Endothelial cell of umbilical vein (primary cell): ENCODE data around the gene TCF7L2. TPM values are rescaled to one million over a fixed set of nuclear protein-coding genes. Genes with fewer than 3 reads are reported as not detected.

Source experiments
- BruUV-seq: library from RNA; stranded (reverse); fragments of 400-500 nt; replicated peaks from 2 replicates; lab custom pipeline; 2021; lab: Mats Ljungman, UMichigan
- CTCF ChIA-PET: fragments of 300-600, 350-600 bp; sonication (Branson Sonifier 250); formaldehyde crosslinking; loops from one replicate; lab custom pipeline; 2021; ENCODE audit warnings: antibody characterized with exemption, inconsistent platforms; lab: Charles Lee
- POLR2A ChIA-PET: fragments of 300-600, 350-600 bp; sonication (Branson Sonifier 250); formaldehyde crosslinking; loops from one replicate; lab custom pipeline; 2021; ENCODE audit warnings: antibody characterized with exemption, inconsistent platforms; lab: Charles Lee
- DNase-seq: peaks from one replicate; pipeline ENCODE4 v3.0.0-alpha.2; 2011; ENCODE audit warnings: low read depth, low spot score
- FAIRE-seq: peaks from 2 replicates; lab custom pipeline; 2011; peaks lifted over from hg19 to GRCh38; lab: Jason Lieb, UNC
- H2AFZ ChIP-seq: 2 replicates; pipeline ENCODE4 v1.6.0; 2012; ENCODE audit warnings: low read depth, low read length, control low read depth, inconsistent platforms
- H3K27ac ChIP-seq: 2 replicates; pipeline ENCODE4 v1.5.1; 2011; ENCODE audit warnings: low read depth, mild to moderate bottlenecking, control low read depth, low read length, moderate library complexity; ENCODE audit not compliant: insufficient read depth
- H3K27me3 ChIP-seq, 2 experiments: 2 replicates each; pipeline versions ENCODE4 v1.6.0 to v1.6.1; 2011; ENCODE audit warnings: low read length in 2 of 2, mixed read lengths in 1 of 2; ENCODE audit not compliant: control insufficient read depth in 2 of 2, insufficient read depth in 2 of 2
- H3K36me3 ChIP-seq, 2 experiments: 2 replicates in 1 of 2; 3 replicates in 1 of 2; pipeline ENCODE4 v1.5.1; 2011; ENCODE audit warnings: low read length in 2 of 2, mild to moderate bottlenecking in 1 of 2, moderate library complexity in 1 of 2; ENCODE audit not compliant: control insufficient read depth in 2 of 2, insufficient read depth in 2 of 2; ENCODE audit errors: extremely low read depth in 1 of 2
- H3K4me1 ChIP-seq: 3 replicates; pipeline ENCODE4 v1.5.1; 2011; ENCODE audit warnings: mild to moderate bottlenecking, low read length; ENCODE audit not compliant: control insufficient read depth, insufficient read depth; ENCODE audit errors: extremely low read depth
- H3K4me2 ChIP-seq: 2 replicates; pipeline ENCODE4 v1.6.1; 2011; ENCODE audit warnings: low read length, control low read depth, mixed read lengths; ENCODE audit not compliant: insufficient read depth
- H3K4me3 ChIP-seq, 3 experiments: fragments of 200-600 bp in 1 of 3; sonication (generic), shearing (Covaris generic) in 1 of 3; replicated peaks in 1 of 3; 2 replicates each; pipeline ENCODE4 v1.5.1; 2011 to 2016; ENCODE audit warnings: control low read depth in 3 of 3, low read length in 3 of 3, mild to moderate bottlenecking in 2 of 3, inconsistent platforms in 1 of 3, low read depth in 1 of 3, moderate library complexity in 1 of 3; ENCODE audit not compliant: insufficient read depth in 1 of 3
- H3K79me2 ChIP-seq: 2 replicates; pipeline ENCODE4 v1.6.0; 2012; ENCODE audit warnings: low read length, inconsistent platforms; ENCODE audit not compliant: control insufficient read depth, insufficient read depth
- H3K9ac ChIP-seq: replicated peaks from 2 replicates; pipeline ENCODE3; 2011; ENCODE audit warnings: low read length, control low read depth; ENCODE audit not compliant: insufficient read depth; ENCODE audit errors: extremely low read depth
- H3K9me1 ChIP-seq: replicated peaks from 3 replicates; pipeline ENCODE4 v1.6.0; 2011; ENCODE audit warnings: mild to moderate bottlenecking, low read length; ENCODE audit not compliant: control insufficient read depth, insufficient read depth; ENCODE audit errors: extremely low read depth
- H3K9me3 ChIP-seq: replicated peaks from 2 replicates; pipeline ENCODE4 v1.5.1; 2012; ENCODE audit warnings: low read length, inconsistent platforms; ENCODE audit not compliant: control insufficient read depth, insufficient read depth
- H4K20me1 ChIP-seq: replicated peaks from 2 replicates; pipeline ENCODE3; 2011; ENCODE audit warnings: mild to moderate bottlenecking, low read length; ENCODE audit not compliant: control insufficient read depth, insufficient read depth; ENCODE audit errors: extremely low read depth
- EZH2 ChIP-seq: IDR thresholded peaks from 2 replicates; pipeline ENCODE4 v1.6.1; 2012; ENCODE audit warnings: borderline replicate concordance, low read depth, mild to moderate bottlenecking, moderate library complexity, low read length, inconsistent platforms; ENCODE audit not compliant: severe bottlenecking
- FOS ChIP-seq: IDR thresholded peaks from 2 replicates; pipeline ENCODE4 v1.6.1; 2011; ENCODE audit warnings: mild to moderate bottlenecking, low read length, moderate library complexity, borderline replicate concordance; ENCODE audit not compliant: insufficient read depth
- GATA2 ChIP-seq: IDR thresholded peaks from 2 replicates; pipeline ENCODE4 v1.7.0; 2011; ENCODE audit warnings: low read depth, mild to moderate bottlenecking, moderate library complexity, mixed read lengths, low read length; ENCODE audit not compliant: insufficient read length, insufficient read depth
- JUN ChIP-seq: IDR thresholded peaks from 2 replicates; pipeline ENCODE4 v1.6.1; 2011; ENCODE audit warnings: borderline replicate concordance, low read depth; ENCODE audit not compliant: insufficient read length, insufficient read depth
- MAX ChIP-seq: IDR thresholded peaks from 2 replicates; pipeline ENCODE4 v1.6.1; 2011; ENCODE audit not compliant: insufficient read depth, insufficient read length
- MYC ChIP-seq: IDR thresholded peaks from one replicate; pipeline ENCODE4 v1.6.1; 2011; ENCODE audit warnings: mild to moderate bottlenecking, low read depth, low read length
- POLR2A ChIP-seq: IDR thresholded peaks from 2 replicates; pipeline ENCODE4 v1.6.1; 2012; ENCODE audit warnings: low read depth, mild to moderate bottlenecking, control low read depth, low read length
- POLR2AphosphoS5 ChIP-seq: IDR thresholded peaks from 2 replicates; pipeline ENCODE4 v1.6.1; 2012; ENCODE audit warnings: low read depth, mild to moderate bottlenecking, control low read depth, low read length, moderate library complexity; ENCODE audit not compliant: insufficient read depth
- dilution Hi-C: fragments of 300-500 bp; cut with MboI; formaldehyde crosslinking; loops from one replicate; pipeline ENCODE4 v1.15.0; 2019; ENCODE audit warnings: low sequenced_read_pairs; ENCODE audit not compliant: extremely low pct_ligation_motif_present
- intact Hi-C: fragments of 100-400 bp; cut with micrococcal nuclease; formaldehyde crosslinking; loops from one replicate; pipeline ENCODE4 v1.10.0; 2022
- polyA plus RNA-seq, 4 experiments: library from polyadenylated mRNA; depleted of rRNA in 3 of 4; stranded (reverse) in 3 of 4; unstranded in 1 of 4; fragments of >200 nt; gene quantifications; 2 replicates each; pipeline versions ENCODE4 v1.2.1 to v1.2.3, GENCODE V29; 2011 to 2012; ENCODE audit warnings: missing spikeins in 1 of 4
- total RNA-seq: library from RNA; stranded (reverse); gene quantifications from 2 replicates; pipeline ENCODE4 v1.2.3, GENCODE V29; 2021
- TF ChIP-seq, protein P1 (sequence below), 2 donors: IDR thresholded peaks; 1 replicate in 1 of 2; 2 replicates in 1 of 2; pipeline ENCODE4 v1.5.1; 2011; ENCODE audit warnings: low read length in 2 of 2, mild to moderate bottlenecking in 2 of 2, moderate library complexity in 2 of 2, control low read depth in 1 of 2, inconsistent platforms in 1 of 2, low read depth in 1 of 2; ENCODE audit not compliant: insufficient read depth in 1 of 2; ENCODE audit errors: extremely low read depth in 1 of 2

TCF7L2 gene
- total and polyA plus RNA-seq, 2 donors (not counting 3 experiments of a cell fraction or from before 2014, with no cell fraction given), result 9.9 to 21.8 TPM

DNA sequence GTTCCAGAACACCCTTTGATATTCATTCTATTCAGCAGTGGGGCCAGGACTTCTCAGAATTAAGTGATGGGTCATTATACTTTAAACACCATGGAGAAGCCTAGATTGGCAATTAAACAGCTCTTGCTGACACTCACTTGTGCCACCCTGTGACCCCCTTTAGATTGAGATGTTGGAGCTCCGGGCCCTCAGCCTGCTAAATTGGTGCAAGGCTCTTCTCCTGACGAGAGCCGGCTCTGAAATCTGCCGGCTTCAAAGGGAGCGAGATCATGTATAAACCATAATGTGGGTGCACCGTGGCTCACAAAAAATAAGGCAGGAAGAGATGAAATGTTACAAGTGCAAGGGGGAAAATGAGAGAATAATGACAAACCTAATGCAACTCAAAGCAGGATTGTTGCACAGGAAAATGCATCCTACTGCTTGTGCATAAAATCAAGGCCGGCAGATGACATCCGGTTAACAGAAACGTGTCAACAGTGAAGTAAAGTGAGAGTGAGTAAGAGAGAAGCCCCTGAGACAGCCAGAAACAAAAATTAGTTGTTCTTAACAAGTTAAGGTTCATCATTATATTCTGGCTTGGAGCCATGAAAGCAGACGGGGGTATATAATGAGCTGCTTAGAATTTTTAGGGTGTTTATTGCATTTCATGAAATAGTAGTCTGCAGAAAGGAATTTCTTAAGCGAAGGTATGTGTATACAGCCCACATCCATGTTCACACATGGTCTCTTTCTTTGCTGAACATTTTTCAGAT lies 198.2 kb downstream of the TCF7L2 start:
- Histone ChIP-seq H3K9me1 (no peaks in the 10 kb centered on the region), H3K27ac (no peak overlapping the region), H3K4me3 (no peak overlapping the region), H4K20me1 (no peaks in the 10 kb centered on the region), H3K4me2 (no peak overlapping the region), H3K27me3 (no peaks in the 10 kb centered on the region), H3K79me2 (no peaks in the 10 kb centered on the region), H3K9ac (no peak overlapping the region), H3K4me1 (no peaks in the 10 kb centered on the region), H2AFZ (no peak overlapping the region), H3K36me3 (peaks cover 14 to 25% of the 10 kb centered on the region in 2 experiments), H3K9me3 (no peaks in the 10 kb centered on the region)
- DNase-seq (no peak), FAIRE-seq (no peak)
- dilution Hi-C loops, result no loop called here
- TF ChIP-seq FOS (no peak), MAX (no peak), EZH2 (no peak), POLR2A (no peak), POLR2AphosphoS5 (no peak), GATA2 (no peak), JUN (no peak), MYC (no peak)
- TF ChIP-seq, protein P1, sequence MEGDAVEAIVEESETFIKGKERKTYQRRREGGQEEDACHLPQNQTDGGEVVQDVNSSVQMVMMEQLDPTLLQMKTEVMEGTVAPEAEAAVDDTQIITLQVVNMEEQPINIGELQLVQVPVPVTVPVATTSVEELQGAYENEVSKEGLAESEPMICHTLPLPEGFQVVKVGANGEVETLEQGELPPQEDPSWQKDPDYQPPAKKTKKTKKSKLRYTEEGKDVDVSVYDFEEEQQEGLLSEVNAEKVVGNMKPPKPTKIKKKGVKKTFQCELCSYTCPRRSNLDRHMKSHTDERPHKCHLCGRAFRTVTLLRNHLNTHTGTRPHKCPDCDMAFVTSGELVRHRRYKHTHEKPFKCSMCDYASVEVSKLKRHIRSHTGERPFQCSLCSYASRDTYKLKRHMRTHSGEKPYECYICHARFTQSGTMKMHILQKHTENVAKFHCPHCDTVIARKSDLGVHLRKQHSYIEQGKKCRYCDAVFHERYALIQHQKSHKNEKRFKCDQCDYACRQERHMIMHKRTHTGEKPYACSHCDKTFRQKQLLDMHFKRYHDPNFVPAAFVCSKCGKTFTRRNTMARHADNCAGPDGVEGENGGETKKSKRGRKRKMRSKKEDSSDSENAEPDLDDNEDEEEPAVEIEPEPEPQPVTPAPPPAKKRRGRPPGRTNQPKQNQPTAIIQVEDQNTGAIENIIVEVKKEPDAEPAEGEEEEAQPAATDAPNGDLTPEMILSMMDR (IDR thresholded peaks at IDR 0.05; ENCODE audit: extremely low read depth in 1 of 2, insufficient read depth in 1 of 2, low read depth in 1 of 2, low read length in 2 of 2), result no peak
- POLR2A ChIA-PET, result no interaction called here
- intact Hi-C loops, result no loop called here
- no TSS peak for BruUV-seq
- CTCF ChIA-PET, result no interaction called here
